Liver (tissue), 3 donors: ENCODE data around the gene NLGN4X.

Experiments used
- EGR1 ChIP-seq, 2 donors: IDR thresholded peaks; 2 replicates each; pipeline ENCODE4 v1.6.1; 2016 to 2018; ENCODE audit warnings: antibody characterized with exemption in 2 of 2, low read depth in 2 of 2
- HNF4A ChIP-seq, 2 donors: conservative IDR thresholded peaks; 2 replicates each; pipeline ENCODE4 v1.6.1; 2016; ENCODE audit warnings: antibody characterized with exemption in 2 of 2, mild to moderate bottlenecking in 2 of 2
- JUND ChIP-seq, 2 donors: IDR thresholded peaks; 2 replicates each; pipeline ENCODE4 v1.6.1; 2016; ENCODE audit warnings: antibody characterized with exemption in 2 of 2
- MAX ChIP-seq: IDR thresholded peaks from 2 replicates; pipeline ENCODE4 v1.6.1; 2016; ENCODE audit warnings: antibody characterized with exemption
- RAD21 ChIP-seq, 2 donors: IDR thresholded peaks; 2 replicates each; pipeline ENCODE4 v1.6.1; 2016; ENCODE audit warnings: antibody characterized with exemption in 2 of 2, mild to moderate bottlenecking in 2 of 2
- REST ChIP-seq: IDR thresholded peaks from 2 replicates; pipeline ENCODE4 v1.6.1; 2016; ENCODE audit warnings: antibody characterized with exemption, mild to moderate bottlenecking
- RXRA ChIP-seq, 2 donors: IDR thresholded peaks; 2 replicates each; pipeline ENCODE4 v1.6.1; 2017 to 2018; ENCODE audit warnings: antibody characterized with exemption in 2 of 2, mild to moderate bottlenecking in 1 of 2
- SP1 ChIP-seq: IDR thresholded peaks from 2 replicates; pipeline ENCODE4 v1.6.1; 2018; ENCODE audit warnings: antibody characterized with exemption, mild to moderate bottlenecking
- TAF1 ChIP-seq: conservative IDR thresholded peaks from 2 replicates; pipeline ENCODE4 v1.6.1; 2016; ENCODE audit warnings: antibody characterized with exemption, mild to moderate bottlenecking
- YY1 ChIP-seq: IDR thresholded peaks from 2 replicates; pipeline ENCODE4 v1.6.1; 2016; ENCODE audit warnings: antibody characterized with exemption, mild to moderate bottlenecking
- TF ChIP-seq, protein P1 (sequence below): fragments of 150-350 bp; IDR thresholded peaks from 2 replicates; pipeline ENCODE4 v1.5.1; 2017; ENCODE audit warnings: improper control_type of control experiment, low read depth, low read length; ENCODE audit not compliant: missing input control
- TF ChIP-seq, protein P2 (sequence below): IDR thresholded peaks from 2 replicates; pipeline ENCODE4 v1.6.1; 2016; ENCODE audit warnings: antibody characterized with exemption
- TF ChIP-seq, protein P3 (sequence below): IDR thresholded peaks from 2 replicates; pipeline ENCODE4 v1.6.1; 2016; ENCODE audit warnings: antibody characterized with exemption
- donor health status: healthy.
- donor health status: healthy.

DNA sequence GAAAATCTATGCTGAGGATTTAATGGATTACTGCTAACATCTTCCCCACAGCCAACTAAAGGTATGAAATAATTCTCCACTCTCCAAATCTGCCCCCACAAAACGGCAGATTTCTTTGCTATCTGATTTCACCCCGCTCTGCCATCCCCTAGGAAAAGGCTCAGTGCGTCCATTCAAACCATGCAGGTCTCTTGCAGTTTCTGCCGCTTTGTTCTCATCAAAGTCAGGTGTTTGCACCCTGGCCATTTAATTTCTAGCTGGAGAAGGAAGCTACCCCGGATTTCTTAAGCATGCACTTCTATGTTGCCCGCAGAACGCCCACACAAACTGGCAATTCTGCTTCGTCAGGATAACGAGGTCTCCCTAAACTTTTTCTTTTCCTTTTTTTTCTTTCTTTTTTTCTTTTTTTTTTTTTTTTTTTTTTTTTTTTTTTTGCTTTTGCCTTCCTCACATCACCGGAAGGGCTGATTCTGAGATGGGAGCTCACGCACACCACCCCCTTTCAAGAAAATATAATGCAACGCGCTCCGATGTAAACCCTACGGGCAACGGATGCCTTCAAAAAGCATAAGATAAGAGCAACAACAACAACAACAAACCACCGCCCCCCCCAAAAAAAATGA, 3.3 kb downstream of the NLGN4X start:
- TF ChIP-seq, protein P1, sequence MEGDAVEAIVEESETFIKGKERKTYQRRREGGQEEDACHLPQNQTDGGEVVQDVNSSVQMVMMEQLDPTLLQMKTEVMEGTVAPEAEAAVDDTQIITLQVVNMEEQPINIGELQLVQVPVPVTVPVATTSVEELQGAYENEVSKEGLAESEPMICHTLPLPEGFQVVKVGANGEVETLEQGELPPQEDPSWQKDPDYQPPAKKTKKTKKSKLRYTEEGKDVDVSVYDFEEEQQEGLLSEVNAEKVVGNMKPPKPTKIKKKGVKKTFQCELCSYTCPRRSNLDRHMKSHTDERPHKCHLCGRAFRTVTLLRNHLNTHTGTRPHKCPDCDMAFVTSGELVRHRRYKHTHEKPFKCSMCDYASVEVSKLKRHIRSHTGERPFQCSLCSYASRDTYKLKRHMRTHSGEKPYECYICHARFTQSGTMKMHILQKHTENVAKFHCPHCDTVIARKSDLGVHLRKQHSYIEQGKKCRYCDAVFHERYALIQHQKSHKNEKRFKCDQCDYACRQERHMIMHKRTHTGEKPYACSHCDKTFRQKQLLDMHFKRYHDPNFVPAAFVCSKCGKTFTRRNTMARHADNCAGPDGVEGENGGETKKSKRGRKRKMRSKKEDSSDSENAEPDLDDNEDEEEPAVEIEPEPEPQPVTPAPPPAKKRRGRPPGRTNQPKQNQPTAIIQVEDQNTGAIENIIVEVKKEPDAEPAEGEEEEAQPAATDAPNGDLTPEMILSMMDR: no peak
- no peak for TF ChIP-seq RAD21 (IDR thresholded peaks at IDR 0.05)
- TF ChIP-seq, protein P2, sequence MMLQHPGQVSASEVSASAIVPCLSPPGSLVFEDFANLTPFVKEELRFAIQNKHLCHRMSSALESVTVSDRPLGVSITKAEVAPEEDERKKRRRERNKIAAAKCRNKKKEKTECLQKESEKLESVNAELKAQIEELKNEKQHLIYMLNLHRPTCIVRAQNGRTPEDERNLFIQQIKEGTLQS: no peak
- no peak for TF ChIP-seq MAX
- no peak for TF ChIP-seq SP1
- no peak for TF ChIP-seq JUND (IDR thresholded peaks at IDR 0.05)
- TF ChIP-seq REST: no peak
- TF ChIP-seq RXRA (IDR thresholded peaks at IDR 0.05): no peak
- no peak for TF ChIP-seq TAF1
- TF ChIP-seq HNF4A (conservative IDR thresholded peaks at IDR 0.05): no peak
- TF ChIP-seq EGR1 (IDR thresholded peaks at IDR 0.05; ENCODE audit: low read depth in 2 of 2): no peak
- TF ChIP-seq YY1: no peak
- TF ChIP-seq, protein P3, sequence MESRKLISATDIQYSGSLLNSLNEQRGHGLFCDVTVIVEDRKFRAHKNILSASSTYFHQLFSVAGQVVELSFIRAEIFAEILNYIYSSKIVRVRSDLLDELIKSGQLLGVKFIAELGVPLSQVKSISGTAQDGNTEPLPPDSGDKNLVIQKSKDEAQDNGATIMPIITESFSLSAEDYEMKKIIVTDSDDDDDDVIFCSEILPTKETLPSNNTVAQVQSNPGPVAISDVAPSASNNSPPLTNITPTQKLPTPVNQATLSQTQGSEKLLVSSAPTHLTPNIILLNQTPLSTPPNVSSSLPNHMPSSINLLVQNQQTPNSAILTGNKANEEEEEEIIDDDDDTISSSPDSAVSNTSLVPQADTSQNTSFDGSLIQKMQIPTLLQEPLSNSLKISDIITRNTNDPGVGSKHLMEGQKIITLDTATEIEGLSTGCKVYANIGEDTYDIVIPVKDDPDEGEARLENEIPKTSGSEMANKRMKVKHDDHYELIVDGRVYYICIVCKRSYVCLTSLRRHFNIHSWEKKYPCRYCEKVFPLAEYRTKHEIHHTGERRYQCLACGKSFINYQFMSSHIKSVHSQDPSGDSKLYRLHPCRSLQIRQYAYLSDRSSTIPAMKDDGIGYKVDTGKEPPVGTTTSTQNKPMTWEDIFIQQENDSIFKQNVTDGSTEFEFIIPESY: no peak
